Duodenal mucosa (tissue), 2 donors: ENCODE measurements around the gene MEIS2.

Experiments used
- H3K27ac ChIP-seq: one replicate; pipeline ENCODE4 v1.7.0; 2013; ENCODE audit warnings: low read depth, low read length
- H3K27me3 ChIP-seq, 2 donors: one replicate each; pipeline ENCODE4 v1.7.0; 2013; ENCODE audit warnings: low read length in 2 of 2, control low read depth in 1 of 2; ENCODE audit not compliant: insufficient read depth in 2 of 2, control insufficient read depth in 1 of 2
- H3K36me3 ChIP-seq, 2 donors: one replicate each; pipeline ENCODE4 v1.7.0; 2013; ENCODE audit warnings: low read length in 2 of 2, control low read depth in 1 of 2; ENCODE audit not compliant: insufficient read depth in 2 of 2, control insufficient read depth in 1 of 2
- H3K4me1 ChIP-seq, 2 donors: one replicate each; pipeline ENCODE4 v1.7.0; 2013; ENCODE audit warnings: low read length in 2 of 2, control low read depth in 1 of 2; ENCODE audit not compliant: insufficient read depth in 2 of 2, control insufficient read depth in 1 of 2
- H3K4me3 ChIP-seq, 2 donors: one replicate each; pipeline ENCODE4 v1.7.0; 2013; ENCODE audit warnings: low read length in 2 of 2, low read depth in 1 of 2
- H3K9ac ChIP-seq, 2 donors: one replicate each; pipeline ENCODE4 v1.7.0; 2013; ENCODE audit warnings: low read length in 2 of 2, low read depth in 1 of 2
- H3K9me3 ChIP-seq, 2 donors: one replicate each; pipeline ENCODE4 v1.7.0; 2013; ENCODE audit warnings: low read length in 2 of 2, control low read depth in 1 of 2; ENCODE audit not compliant: control insufficient read depth in 1 of 2

Gene MEIS2

GRCh38 chr15:37093480-37094332, 6.6 kb downstream of the MEIS2 start:
- H3K27ac ChIP-seq, result no peak overlapping the region
- no peaks in the 10 kb centered on the region for H3K9me3 ChIP-seq
- H3K27me3 ChIP-seq, result peaks cover 0 to 4% of the 10 kb centered on the region in 2 donors
- no peak overlapping the region for H3K9ac ChIP-seq
- H3K4me3 ChIP-seq, result peak overlapping the region in 1 of 2 donors; percentile 41
- peaks cover 0 to 24% of the 10 kb centered on the region in 2 donors for H3K4me1 ChIP-seq
- peaks cover 8 to 20% of the 10 kb centered on the region in 2 donors for H3K36me3 ChIP-seq

- H3K4me3 ChIP-seq, result no peak overlapping the region
- no peaks in the 10 kb centered on the region for H3K9me3 ChIP-seq
- peaks cover 0 to 2% of the 10 kb centered on the region in 2 donors for H3K27me3 ChIP-seq
- peaks cover 0 to 24% of the 10 kb centered on the region in 2 donors for H3K4me1 ChIP-seq
- H3K36me3 ChIP-seq, result peaks cover 8 to 26% of the 10 kb centered on the region in 2 donors
- H3K27ac ChIP-seq, result no peak overlapping the region
- H3K9ac ChIP-seq, result no peak overlapping the region
Measured at GRCh38 chr15:37090543-37091175, 9.7 kb downstream of the MEIS2 start.

DNA sequence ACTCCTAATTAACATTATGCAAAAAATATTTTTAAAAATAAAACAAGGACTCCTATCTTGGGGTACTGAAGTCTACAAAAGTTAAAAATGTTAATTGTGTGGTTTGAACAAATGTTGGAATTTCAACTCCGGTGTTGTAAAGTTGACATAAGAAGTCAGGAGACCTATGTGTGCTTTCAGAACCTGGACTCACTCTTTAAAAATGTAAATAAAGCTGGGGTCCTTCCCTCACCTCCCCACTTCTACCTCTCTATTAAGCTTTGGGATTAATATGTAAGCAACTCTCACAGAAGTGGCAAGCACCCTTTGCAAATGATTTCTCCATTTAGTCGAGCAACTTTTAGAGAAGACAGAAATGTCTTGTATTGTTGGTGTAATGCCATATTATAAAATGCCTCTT, 11.9 kb downstream of the MEIS2 start:
- Histone ChIP-seq H3K9ac (no peak overlapping the region), H3K27ac (no peak overlapping the region), H3K9me3 (no peaks in the 10 kb centered on the region), H3K27me3 (no peaks in the 10 kb centered on the region), H3K36me3 (peaks cover 8 to 23% of the 10 kb centered on the region in 2 donors), H3K4me1 (peaks cover 0 to 23% of the 10 kb centered on the region in 2 donors), H3K4me3 (no peak overlapping the region)

GRCh38 chr15:37087131-37087588, 13.2 kb downstream of the MEIS2 start:
- Histone ChIP-seq H3K4me1 (peaks cover 0 to 14% of the 10 kb centered on the region in 2 donors), H3K36me3 (peaks cover 8 to 23% of the 10 kb centered on the region in 2 donors), H3K27me3 (no peaks in the 10 kb centered on the region), H3K9me3 (no peaks in the 10 kb centered on the region), H3K4me3 (no peak overlapping the region), H3K9ac (no peak overlapping the region), H3K27ac (no peak overlapping the region)

DNA sequence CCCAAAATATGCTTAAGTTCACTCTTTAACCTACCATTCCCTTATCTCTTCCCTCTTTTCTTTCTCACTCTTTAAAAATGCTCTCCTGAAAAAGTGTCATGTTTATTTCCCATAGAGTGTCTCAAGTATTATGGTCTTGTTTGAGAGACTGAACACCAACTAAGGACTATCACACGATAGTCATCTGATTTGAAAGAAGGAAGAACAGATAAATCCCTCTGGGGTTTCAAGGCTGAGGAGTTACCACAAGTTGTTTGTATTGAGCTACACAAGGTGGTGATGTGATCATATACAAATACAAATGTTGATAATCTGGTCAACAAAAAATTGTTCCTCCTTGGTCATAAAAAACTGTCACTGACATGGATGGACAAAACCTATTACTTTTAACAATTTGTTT, 13.8 kb downstream of the MEIS2 start:
- Histone ChIP-seq H3K9me3 (no peaks in the 10 kb centered on the region), H3K36me3 (peaks cover 8 to 29% of the 10 kb centered on the region in 2 donors), H3K27me3 (no peaks in the 10 kb centered on the region), H3K4me3 (no peak overlapping the region), H3K27ac (no peak overlapping the region), H3K4me1 (peaks cover 0 to 11% of the 10 kb centered on the region in 2 donors), H3K9ac (no peak overlapping the region)

DNA sequence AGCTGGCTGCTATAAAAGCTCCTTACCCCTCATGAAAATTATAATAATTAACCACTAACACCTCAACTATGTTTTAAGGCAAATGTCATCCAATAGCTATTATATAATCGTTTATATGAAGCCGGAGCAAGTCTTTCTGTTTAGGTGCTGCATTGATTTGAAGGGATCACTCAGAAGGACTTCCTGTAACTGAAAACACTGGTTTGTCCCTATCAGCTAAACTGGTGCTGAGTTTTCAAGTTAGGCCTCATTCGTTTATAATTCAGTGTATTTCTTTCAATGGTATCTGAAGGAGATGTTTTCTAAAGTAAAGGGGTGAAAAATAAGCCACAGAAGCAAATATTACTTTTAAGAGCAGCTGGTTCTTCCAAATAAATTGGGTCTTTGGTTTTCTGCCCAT, 14.2 kb downstream of the MEIS2 start:
- Histone ChIP-seq H3K9me3 (no peaks in the 10 kb centered on the region), H3K4me3 (no peak overlapping the region), H3K27me3 (no peaks in the 10 kb centered on the region), H3K36me3 (peaks cover 7 to 29% of the 10 kb centered on the region in 2 donors), H3K27ac (no peak overlapping the region), H3K4me1 (peaks cover 0 to 12% of the 10 kb centered on the region in 2 donors), H3K9ac (no peak overlapping the region)

- H3K4me3 ChIP-seq, result no peak overlapping the region
- H3K36me3 ChIP-seq, result peaks cover 6 to 26% of the 10 kb centered on the region in 2 donors
- no peaks in the 10 kb centered on the region for H3K27me3 ChIP-seq
- H3K9ac ChIP-seq, result no peak overlapping the region
- H3K9me3 ChIP-seq, result no peaks in the 10 kb centered on the region
- H3K4me1 ChIP-seq, result peaks cover 0 to 20% of the 10 kb centered on the region in 2 donors
- no peak overlapping the region for H3K27ac ChIP-seq
Measured at GRCh38 chr15:37084602-37085001, 15.7 kb downstream of the MEIS2 start.

- H3K27ac ChIP-seq, result no peak overlapping the region
Measured at GRCh38 chr15:37083610-37084009, 16.7 kb downstream of the MEIS2 start.

GRCh38 chr15:37081983-37082382, 18.4 kb downstream of the MEIS2 start:
- H3K36me3 ChIP-seq, result peaks cover 7 to 25% of the 10 kb centered on the region in 2 donors
- no peaks in the 10 kb centered on the region for H3K9me3 ChIP-seq
- no peak overlapping the region for H3K27ac ChIP-seq
- H3K4me1 ChIP-seq, result peaks cover 0 to 22% of the 10 kb centered on the region in 2 donors
- H3K9ac ChIP-seq, result no peak overlapping the region
- H3K27me3 ChIP-seq, result no peaks in the 10 kb centered on the region
- H3K4me3 ChIP-seq, result no peak overlapping the region

More at GRCh38 chr15:37083610-37084009, 16.7 kb downstream of the MEIS2 start:
- H3K36me3 ChIP-seq, result peaks cover 7 to 28% of the 10 kb centered on the region in 2 donors
- H3K9me3 ChIP-seq, result no peaks in the 10 kb centered on the region
- no peak overlapping the region for H3K4me3 ChIP-seq
- no peaks in the 10 kb centered on the region for H3K27me3 ChIP-seq
- H3K9ac ChIP-seq, result no peak overlapping the region
- peaks cover 0 to 20% of the 10 kb centered on the region in 2 donors for H3K4me1 ChIP-seq

- Histone ChIP-seq H3K4me3 (no peak overlapping the region), H3K27me3 (no peaks in the 10 kb centered on the region), H3K9ac (no peak overlapping the region), H3K27ac (no peak overlapping the region), H3K36me3 (peaks cover 7 to 22% of the 10 kb centered on the region in 2 donors), H3K4me1 (peaks cover 0 to 26% of the 10 kb centered on the region in 2 donors), H3K9me3 (no peaks in the 10 kb centered on the region)
Measured at GRCh38 chr15:37080261-37080921, 20.0 kb downstream of the MEIS2 start.
